Hindlimb muscle (tissue), 1 donor: ENCODE data around the gene GSK3B. TPM values are rescaled to one million over a fixed set of nuclear protein-coding genes. Genes with fewer than 3 reads are reported as not detected.
"Not testable (repeated sequence)": the region's sequence is repeated elsewhere in the genome, so short reads cannot be mapped to it uniquely, and the experiment has no call there.

Experiments
- DNase-seq: peaks from one replicate; pipeline ENCODE4 v3.0.0-alpha.2; 2013
- polyA plus RNA-seq: library from polyadenylated mRNA; unstranded; fragments of 120-200 nt; gene quantifications from one replicate; pipeline ENCODE4 v1.2.1, GENCODE V29; 2013; ENCODE audit not compliant: insufficient read length

GSK3B gene
- polyA plus RNA-seq, 1 donor, result 28.4 TPM

DNA sequence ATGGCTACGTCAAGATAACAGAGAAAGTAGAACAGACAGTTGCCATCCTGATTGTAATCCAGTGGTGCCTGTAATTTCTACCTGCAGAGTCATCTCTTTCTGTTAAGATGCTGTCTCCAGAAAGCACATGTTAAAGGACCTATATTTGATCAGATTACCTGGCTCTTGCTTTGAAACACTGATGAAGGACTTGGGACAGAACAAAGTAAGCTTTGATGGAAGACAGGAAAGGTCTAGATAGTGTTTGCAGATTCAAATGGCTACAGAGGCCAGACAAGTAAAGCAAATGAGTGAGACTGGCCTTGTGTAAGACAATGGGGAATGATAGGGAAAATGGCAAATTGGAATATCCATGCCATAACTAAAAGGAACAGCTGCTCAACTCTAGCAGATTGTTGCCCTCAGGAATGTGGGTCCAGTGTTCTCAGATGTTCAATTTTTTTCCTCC, 1.8 kb upstream of the GSK3B start:
- no peak for DNase-seq

DNA sequence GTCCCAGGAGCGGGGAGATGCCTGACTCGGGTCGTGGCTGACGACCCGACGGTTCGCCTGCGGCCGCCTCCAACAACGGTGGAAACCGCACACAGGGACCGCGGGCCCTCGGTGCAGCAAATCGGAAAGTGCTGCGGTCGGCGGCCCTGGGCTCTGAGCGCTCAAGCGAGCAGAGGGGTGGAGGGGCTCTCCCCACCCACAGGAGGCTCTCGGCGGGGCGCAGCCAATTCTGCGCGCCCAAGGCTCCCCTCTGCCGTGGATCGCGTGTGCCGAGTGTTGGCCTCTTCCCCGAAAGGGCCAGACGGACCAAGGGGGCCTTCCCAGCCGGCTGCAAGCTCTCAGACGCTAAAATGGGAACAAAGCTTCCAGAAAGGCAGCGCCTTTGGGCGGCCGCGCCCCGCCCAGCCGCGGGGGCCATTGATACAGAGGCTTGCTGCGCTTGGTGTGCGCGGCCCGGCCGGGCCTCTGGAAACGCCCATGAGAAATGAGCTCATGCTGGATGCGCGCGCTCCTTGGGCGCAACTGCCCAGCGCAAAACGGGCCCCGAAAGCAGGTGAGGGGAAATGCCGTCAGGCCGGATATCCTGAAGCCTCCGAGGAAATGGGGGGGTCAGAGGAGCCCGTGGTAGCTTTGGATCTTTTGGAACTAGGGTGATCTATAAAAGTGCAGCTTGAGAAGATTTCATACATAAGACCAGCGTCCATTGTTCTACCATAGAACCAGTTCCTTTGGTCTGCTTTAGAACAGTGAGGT, 1.2 kb upstream of the GSK3B start:
- peak; percentile 92 for DNase-seq

DNA sequence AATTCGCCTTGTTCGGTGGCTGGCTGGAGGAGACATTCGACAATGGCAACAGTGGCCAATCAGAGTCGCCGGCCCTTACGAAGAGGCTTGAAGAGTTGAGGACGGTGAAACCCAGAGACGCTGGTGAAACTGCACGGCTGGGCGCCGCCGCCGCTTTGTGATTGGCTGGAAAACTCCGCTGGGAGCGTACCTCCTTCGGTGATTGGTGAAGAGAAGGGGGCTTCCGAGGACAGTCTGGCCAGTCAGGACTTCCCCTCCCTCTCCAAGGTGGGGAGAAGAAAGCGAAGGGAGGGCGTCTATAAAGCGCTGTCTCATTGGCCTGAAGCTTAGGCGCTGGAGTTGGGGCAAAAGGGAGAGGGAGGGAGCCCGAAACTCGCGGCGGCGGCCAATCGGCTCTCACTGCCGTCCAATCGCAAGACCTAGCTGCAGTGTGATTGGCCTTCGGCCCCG, 554 bp upstream of the GSK3B start:
- peak; percentile 100 for DNase-seq

DNA sequence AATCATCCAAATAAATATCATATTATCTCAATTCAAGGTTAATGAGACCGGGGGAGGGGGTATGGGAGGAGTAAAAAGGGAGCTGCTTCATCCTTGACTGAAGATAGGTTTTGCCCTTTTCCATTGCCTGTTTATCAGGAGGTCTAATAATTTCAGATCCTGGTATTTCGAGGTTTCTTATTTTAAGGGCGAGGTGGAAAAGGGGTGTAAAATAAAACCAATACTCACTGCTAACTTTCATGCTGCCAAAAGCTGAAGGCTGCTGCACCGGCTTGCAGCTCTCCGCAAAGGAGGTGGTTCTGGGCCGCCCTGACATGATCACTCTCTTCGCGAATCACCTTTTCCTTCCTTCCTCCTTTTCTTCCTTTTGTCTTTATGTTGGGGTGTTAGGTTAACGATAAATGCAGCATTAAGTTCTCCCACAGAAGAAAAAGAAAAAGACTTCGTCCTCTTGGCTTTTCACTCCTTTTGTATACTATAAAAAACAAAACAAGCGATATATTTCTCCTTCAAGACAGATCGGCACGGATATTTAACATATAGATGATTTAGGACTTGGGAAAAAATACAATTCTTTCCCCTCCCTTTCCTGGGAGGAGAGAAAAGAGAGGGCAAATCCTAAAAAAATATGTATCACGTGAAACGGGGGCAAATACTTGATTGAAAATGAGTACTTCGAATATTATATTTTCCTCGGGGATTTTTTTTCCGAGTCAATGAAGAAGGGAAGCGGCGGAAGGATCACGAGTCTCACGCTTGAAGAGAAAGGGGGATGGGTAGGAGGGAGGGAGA, 932 bp downstream of the GSK3B start:
- peak; percentile 32 for DNase-seq

DNA sequence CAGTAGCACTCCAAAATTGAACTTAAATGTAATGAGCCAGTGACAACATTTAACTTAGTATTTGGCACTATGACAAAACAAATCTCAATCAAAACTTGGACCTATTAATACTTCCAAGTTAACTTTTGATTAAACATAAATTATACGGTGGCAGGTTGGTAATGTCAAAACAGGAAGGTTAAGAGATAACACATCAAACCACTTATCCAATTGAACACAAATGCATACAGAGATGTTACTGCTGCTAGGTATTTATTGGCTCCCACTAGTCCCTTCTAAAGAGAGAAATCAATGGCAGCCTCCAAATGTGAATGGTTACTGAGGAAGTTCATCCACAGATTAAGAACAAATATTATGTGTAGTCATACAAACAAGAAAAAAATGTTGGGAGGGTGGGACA, 1.8 kb downstream of the GSK3B start:
- DNase-seq, result peak; percentile 6

DNA sequence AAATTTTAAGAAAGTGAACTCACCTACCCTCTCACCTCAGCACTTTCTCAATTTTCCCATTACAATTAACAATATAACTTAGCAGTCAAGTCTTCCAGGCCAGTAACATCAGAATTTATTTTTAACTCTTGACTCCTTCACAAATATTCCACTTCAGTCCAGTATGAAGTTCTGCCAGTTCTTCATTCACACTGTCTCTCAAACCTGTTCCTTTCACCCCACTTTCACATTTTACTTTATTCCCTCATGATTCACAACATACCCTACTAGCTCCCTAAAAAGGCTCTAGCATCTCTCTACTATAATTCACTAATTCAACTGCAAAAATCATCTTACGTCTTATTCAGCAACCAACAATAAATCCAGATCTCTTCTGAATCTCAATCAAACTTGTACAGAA, 3.8 kb downstream of the GSK3B start:
- DNase-seq, result no peak

DNA sequence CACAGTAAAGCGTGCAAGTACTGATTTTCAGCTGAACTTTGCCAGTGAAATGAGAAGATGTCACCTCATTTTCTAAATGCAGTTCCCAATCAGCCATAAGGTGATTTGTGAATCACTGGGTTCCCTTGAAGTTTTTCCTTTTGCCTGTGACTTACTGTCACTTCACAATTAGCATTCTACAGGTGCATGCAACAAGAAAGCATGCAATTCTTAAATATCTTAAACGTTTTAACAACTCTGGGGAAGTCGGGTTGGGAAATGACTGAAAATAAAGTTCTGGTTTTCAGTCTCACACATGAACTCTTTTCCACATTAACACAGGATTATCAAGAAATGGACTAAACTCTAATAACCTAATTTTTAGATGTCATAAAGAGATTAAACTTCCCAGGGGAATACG, 5.2 kb downstream of the GSK3B start:
- DNase-seq, result no peak

DNA sequence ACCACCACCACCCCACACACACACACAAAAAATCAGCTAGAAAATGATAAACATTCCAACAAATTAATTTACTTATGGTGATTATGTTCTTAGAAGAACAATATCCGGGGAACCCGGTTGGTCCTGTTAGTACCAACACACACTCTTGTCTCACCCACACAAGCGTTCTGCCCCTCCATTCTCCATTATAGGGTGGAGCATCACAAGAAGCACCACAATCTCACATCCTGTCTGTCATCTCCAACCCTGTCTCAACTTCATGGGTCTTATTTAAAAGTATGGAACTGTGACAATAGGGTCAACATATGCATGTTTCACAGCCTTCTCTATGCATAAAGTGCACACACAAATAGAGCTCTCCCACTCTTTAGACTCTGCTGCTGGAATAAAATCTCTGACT, 5.6 kb downstream of the GSK3B start:
- DNase-seq, result no peak

DNA sequence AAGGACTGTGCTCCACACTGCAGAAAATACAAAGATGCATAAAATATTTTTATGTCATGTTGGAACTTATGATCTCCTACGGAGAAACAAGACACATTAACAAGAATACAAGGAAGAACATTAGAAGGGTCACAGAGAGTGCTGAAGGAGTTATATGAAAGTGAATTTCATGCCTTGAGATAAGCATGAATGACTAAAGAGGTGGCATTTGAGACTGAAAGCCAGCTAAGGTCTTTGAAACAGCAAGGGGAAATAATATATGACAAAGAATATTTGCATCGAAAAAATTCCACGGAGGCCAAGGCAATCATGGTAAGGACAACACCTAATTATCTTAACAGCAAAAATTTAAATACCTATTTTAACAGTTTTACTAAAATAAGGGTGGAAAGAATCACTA, 12.5 kb downstream of the GSK3B start:
- no peak for DNase-seq

DNA sequence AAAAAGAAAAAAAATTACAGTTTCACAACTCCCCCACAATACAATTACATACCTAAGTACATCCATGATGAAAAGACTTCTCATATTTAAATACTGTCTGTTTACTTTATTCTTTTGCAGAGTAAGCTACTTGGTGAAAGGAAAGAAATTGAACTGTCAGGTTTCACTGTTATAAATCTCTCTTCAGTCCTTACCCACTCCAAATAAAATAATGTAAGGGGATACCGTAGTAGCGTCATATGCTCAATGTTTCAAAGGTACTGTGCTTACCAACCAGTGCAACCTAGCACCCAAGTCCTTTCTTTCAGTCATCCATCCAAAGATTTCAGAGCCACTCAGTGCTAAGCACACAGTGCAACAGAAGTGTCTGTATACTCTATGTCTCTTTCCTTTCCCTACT, 13.4 kb downstream of the GSK3B start:
- DNase-seq, result no peak

DNA sequence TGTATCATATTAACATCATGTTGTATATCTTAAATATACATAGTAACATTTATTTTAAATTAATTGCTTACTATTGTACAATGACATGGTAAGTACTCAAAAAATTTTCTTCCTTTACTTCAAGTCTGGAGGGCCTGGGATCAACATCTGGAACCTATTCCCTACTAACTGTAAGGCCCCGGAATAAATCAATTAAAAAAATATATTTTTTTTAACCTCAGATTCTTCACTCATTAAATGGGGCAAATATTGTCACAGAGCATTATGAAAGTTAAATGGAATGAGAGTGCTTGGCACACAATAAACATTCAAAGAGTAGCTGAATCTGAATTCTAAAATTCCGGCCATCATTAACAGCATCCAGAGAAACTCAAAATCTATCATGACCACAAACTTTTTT, 16.5 kb downstream of the GSK3B start:
- DNase-seq, result no peak

DNA sequence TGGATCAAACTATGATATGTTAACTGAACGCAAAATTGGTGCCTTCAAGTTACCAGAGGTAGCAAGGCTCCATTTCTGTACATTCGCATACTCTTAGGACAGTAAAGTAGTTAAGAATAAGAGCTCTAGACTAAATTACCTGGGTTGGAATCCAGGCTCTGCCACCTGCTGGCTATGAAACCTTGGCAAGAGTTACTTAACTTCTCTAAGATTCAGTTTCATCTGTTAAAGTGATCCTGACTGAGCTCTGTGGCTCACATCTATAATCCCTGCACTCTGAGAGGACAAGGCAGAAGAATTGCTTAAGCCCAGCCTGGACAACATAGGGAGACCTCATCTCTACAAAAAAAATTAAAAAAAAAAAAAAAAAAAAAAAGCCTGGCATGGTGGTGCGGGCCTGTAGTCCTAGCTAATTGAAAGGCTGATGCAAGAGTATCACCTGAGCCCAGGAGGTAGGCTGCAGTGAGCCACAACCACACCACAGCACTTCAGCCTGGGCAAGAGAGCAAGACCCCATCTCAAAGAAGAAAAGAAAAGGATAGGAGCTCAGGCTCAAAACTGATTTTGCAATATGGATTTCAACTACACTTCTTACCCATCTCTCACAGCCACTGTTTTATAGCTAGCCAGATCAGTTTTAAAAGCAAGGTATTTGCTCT, 21.3 kb downstream of the GSK3B start:
- no peak for DNase-seq

DNA sequence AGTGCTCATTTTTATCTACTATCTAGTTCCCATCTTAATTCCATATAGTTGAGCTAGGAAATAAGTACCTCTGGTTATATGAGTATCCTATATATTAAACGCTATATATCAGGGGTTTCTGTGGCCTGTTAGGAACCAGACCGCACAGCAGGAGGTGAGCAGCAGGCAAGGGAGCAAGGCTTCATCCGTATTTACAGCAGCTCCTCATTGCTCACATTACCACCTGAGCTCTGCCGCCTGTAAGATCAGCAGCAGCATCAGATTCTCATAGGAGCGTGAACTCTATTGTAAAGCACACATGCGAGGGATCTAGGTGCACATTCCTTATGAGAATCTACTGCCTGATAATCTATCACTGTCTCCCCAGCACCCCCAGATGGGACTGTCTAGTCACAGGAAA, 23.0 kb downstream of the GSK3B start:
- DNase-seq, result no peak

DNA sequence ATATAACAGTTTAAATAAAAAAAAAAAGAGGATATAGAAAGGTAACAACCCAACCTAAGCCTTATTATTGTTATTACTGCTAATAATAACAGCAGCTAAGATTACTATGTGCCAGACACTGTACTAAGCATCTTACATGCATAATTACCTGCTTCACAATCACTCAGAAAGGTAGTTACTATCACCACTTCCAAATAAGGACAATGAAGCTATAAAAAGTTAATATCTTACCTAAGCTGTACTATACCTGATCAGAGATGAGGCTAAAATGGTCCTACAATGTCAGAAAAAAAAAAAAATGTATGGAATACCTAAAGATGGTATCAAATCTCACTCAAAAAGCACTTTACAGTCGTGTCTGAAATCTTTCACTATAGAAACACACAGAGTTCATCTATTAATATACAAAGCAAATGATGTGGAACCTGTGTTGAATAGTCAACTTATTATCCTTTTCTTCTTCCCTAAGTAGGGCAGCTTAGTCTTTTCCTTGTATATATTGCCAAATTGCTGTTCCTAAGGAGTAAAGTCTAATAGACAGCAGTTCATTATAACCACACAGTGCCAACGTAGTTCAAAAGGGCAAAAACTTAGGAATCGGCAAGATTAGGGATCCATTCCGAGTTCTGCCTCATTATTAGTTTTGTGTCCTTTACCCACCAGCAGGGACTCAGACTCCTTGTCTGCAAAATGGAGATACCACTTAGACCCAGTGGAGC, 23.8 kb downstream of the GSK3B start:
- DNase-seq, result no peak

DNA sequence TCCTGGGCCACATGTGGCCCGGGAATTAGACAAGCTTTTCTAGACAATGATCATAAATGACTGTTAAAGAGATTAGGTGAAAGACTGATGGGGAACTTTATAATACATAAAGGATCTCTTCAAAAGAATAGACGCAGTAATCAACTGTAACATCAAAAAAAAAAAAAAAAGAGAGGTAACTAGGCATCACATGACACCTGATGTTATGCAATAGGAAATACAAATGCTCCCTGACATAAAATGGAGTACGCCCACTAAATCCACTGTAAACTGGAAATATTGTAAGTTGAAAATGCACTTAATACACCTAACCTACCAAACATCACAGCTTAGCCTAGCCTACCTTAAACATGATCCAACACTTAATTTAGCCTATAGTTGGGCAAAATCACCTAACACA, 27.2 kb downstream of the GSK3B start:
- no peak for DNase-seq

DNA sequence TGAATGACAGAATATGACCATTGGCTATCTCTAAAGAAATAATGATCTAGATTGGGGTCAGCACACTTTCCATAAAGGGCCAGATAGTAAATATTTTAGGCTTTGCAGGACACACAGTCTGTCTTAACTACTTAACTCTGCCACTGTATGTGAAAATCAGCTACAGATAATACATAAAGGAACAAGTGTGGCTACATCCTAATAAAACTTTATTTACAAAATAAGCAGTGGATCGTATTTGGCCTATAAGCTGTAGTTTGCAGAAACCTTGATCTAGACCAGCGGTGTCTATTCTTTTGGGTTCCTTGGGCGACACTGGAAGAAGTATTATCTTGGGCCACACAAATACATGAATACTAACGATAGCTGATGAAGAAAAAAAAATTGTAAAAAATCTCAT, 27.6 kb downstream of the GSK3B start:
- DNase-seq, result no peak

DNA sequence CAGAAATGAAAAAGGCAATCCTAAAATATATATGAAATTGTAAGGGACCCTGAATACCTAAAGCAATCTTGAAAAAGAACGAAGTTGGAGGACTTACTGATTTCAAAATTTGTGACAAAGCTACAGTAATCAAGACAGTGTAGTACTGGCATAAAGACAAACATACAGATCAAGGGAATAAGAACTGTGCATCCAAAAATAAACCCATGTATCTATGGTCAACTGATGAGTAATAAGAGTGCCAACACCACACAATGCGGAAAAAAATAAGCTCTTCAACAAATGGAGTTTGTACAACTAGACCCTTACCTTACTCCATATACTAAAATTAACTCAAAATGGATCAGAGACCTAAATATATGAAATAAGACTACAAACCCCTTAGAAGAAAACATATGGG, 29.6 kb downstream of the GSK3B start:
- no peak for DNase-seq

DNA sequence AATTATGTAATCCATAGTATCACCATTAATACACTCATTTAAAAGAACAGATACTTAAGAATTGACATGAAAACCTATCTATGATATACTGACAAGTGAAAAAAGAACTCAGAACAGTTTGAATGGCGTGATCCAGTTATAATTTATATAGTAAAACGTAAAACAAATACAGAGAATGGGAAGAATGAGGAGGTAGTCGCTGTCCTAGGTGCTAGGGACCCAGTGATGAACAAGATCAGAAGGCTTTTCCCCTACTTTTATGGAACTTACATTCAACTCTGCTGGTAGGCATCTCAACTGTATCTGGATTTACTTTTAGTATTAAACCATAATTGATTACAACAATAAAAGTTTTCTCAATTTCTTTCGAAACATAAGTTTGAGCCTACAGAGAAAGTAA, 31.8 kb downstream of the GSK3B start:
- no peak for DNase-seq

DNA sequence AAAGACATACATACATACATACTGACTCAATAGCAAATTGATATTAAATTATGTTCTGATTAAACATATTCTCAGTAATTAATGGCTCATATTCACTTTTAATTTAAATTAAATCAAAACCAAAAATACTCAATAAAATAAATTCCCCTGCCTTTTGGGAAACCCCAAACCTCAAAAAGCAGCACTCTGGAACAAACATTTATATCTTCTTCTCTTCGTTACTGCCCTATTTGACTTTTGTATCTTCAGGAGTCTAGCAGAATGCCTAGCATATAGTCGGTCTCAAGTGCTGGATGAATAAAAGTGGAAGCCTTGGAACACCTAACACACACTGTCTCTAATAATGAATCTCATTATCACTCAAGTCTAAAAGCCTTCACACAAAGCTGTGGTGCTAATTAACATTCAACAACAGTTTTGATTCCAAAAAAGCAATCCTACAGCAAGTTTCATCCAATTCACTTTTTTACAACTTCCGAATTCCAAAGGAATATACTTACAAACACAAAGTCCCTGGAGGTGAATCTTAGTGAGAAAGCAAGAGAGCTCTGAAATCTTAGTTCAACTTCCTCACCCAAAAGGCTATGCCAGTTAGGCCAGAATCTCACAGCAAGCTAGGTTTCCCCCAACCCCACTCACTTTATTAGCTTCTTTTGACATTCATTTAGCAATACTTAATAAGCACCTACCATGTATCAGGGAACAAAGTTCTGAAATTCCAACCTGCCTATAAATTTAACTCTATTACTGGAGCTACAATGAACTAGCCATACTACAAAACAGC, 35.0 kb downstream of the GSK3B start:
- no peak for DNase-seq

DNA sequence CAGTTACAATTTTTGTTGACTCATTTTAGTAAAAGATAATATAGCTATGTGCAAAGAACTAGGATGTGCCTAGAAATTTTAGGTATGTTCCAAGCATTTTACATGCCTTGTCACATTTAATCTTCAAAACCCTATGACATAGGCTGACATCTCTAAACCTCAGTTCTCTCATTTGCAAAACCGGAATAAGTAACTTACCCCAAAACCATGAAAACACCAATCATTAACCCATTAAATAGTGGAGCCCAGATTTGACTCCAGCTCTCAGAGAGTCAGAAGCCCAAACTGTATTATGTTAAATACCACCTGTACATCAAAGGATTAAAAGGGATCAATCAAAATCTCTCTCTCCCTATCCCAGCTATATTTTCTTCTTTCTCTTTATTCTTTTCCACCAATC, 36.6 kb downstream of the GSK3B start:
- no peak for DNase-seq

DNA sequence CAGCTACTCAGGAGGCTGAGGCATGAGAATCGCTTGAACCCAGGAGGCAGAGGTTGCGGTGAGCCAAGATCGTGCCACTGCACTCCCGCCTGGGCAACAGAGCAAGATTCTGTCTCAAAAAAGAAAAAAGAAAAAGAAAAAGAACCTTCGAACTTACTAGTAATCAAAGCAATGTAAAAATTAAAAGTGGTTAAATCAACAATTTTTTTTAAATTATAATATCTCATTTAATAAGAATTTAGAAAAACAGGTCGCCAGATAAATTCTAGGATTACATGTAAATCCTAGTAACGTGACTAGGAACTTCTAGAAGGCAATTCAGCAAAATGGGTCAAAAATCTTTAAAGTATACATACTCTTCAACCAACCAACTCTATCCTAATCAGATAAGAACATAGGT, 37.2 kb downstream of the GSK3B start:
- DNase-seq, result no peak

DNA sequence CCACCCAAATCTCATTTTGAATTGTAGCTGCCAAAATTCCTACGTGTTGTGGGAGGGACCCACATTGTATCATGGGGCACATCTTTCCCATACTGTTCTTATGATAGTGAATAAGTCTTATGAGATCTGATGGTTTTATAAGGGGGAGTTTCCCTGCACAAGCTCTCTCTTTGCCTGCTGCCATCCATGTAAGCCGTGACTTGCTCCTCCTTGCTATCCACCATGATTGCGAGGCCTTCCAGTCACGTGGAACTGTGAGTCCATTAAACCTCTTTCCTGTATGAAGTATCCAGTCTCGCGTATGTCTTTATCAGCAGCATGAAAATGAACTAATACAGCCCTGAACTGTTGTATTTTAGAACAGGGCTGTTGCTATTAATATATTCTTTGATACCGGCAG, 40.6 kb downstream of the GSK3B start:
- DNase-seq, result not testable (repeated sequence)
